HepG2 (cell line): ENCODE measurements around the gene BTD. TPM values are rescaled to one million over a fixed set of nuclear protein-coding genes. Genes with fewer than 3 reads are reported as not detected.

Experiments used
- ATAC-seq: fragments of 200-7000 bp; cut with Tn5 transposase; 3 replicates; pipeline ENCODE4 v1.9.1; 2020; ENCODE audit warnings: mild to moderate bottlenecking, moderate library complexity
- BruUV-seq: library from RNA; stranded (reverse); fragments of 400-500 nt; replicated peaks from 2 replicates; lab custom pipeline; 2021; lab: Mats Ljungman, UMichigan
- CTCF ChIA-PET: fragments of 300-600 bp; formaldehyde crosslinking; extraction: SDS; loops from one replicate; lab custom pipeline; 2021; ENCODE audit warnings: low total read pairs, inconsistent platforms, low intra/inter-chr PET ratio; lab: Yijun Ruan, JAX
- POLR2A ChIA-PET: fragments of 350-600 bp; sonication (Branson Sonifier 250); formaldehyde crosslinking; loops from one replicate; lab custom pipeline; 2020; ENCODE audit warnings: antibody characterized with exemption, inconsistent platforms; lab: Yijun Ruan, JAX
- DNase-seq: peaks from one replicate; pipeline ENCODE4 v3.0.0-alpha.2; 2015; ENCODE audit warnings: low spot score
- FAIRE-seq: peaks from 3 replicates; lab custom pipeline; 2011; peaks lifted over from hg19 to GRCh38; lab: Jason Lieb, UNC
- H2AFZ ChIP-seq: one replicate; pipeline ENCODE4 v1.6.1; 2011; ENCODE audit warnings: low read length, inconsistent platforms
- H3K27ac ChIP-seq: fragments of 300-600 bp; 3 replicates; pipeline ENCODE4 v1.8.0; 2011; ENCODE audit warnings: mixed run types, mild to moderate bottlenecking, mixed read lengths, low read length, inconsistent platforms; ENCODE audit not compliant: insufficient read depth; ENCODE audit errors: extremely low read length
- H3K27me3 ChIP-seq, 2 experiments: fragments of 200-600 bp in 1 of 2; 2 replicates in 1 of 2; 3 replicates in 1 of 2; pipeline versions ENCODE4 v1.6.0 to v1.8.0; 2011; ENCODE audit warnings: low read length in 2 of 2, mild to moderate bottlenecking in 2 of 2, moderate library complexity in 2 of 2, inconsistent platforms in 1 of 2; ENCODE audit not compliant: insufficient read depth in 2 of 2, control insufficient read depth in 1 of 2
- H3K36me3 ChIP-seq, 2 experiments: fragments of 200-600 bp in 1 of 2; replicated peaks in 1 of 2; 2 replicates in 1 of 2; 3 replicates in 1 of 2; pipeline versions ENCODE4 v1.5.1 to v1.8.0; 2011; ENCODE audit warnings: low read length in 2 of 2, inconsistent platforms in 1 of 2; ENCODE audit not compliant: insufficient read depth in 2 of 2, control insufficient read depth in 1 of 2
- H3K4me1 ChIP-seq: 2 replicates; pipeline ENCODE4 v1.5.1; 2012; ENCODE audit warnings: low read length, inconsistent platforms; ENCODE audit not compliant: insufficient read depth
- H3K4me2 ChIP-seq: 2 replicates; pipeline ENCODE4 v1.6.0; 2011; ENCODE audit warnings: low read depth, low read length, inconsistent platforms
- H3K4me3 ChIP-seq, 3 experiments: fragments of 200-600 bp in 1 of 3; sonication (generic), shearing (Covaris generic) in 1 of 3; replicated peaks in 1 of 3; 2 replicates each; pipeline ENCODE4 v1.5.1; 2011 to 2016; ENCODE audit warnings: low read length in 3 of 3, inconsistent platforms in 2 of 3, low read depth in 2 of 3, mild to moderate bottlenecking in 2 of 3, control low read depth in 1 of 3, mixed read lengths in 1 of 3; ENCODE audit not compliant: insufficient read depth in 1 of 3
- H3K79me2 ChIP-seq: one replicate; pipeline ENCODE4 v1.6.1; 2011; ENCODE audit warnings: low read length, inconsistent platforms; ENCODE audit not compliant: insufficient read depth
- H3K9ac ChIP-seq: 2 replicates; pipeline ENCODE4 v1.6.0; 2011; ENCODE audit warnings: mild to moderate bottlenecking, low read depth, low read length, inconsistent platforms; ENCODE audit not compliant: insufficient read depth
- H3K9me3 ChIP-seq: 2 replicates; pipeline ENCODE4 v1.5.1; 2012; ENCODE audit warnings: mild to moderate bottlenecking, low read length
- H4K20me1 ChIP-seq: 2 replicates; pipeline ENCODE4 v1.6.0; 2011; ENCODE audit warnings: inconsistent platforms, mild to moderate bottlenecking, low read length, moderate library complexity; ENCODE audit not compliant: insufficient read depth
- ARNTL ChIP-seq: sonication (generic); formaldehyde crosslinking; IDR thresholded peaks from 2 replicates; pipeline ENCODE4 v1.4.0; 2020; ENCODE audit warnings: mild to moderate bottlenecking, missing genetic modification reagents
- CHCHD3 ChIP-seq: sonication (generic); formaldehyde crosslinking; IDR thresholded peaks from 2 replicates; pipeline ENCODE4 v1.8.0; 2022; ENCODE audit warnings: mild to moderate bottlenecking, missing genetic modification reagents, moderate library complexity
- DZIP1 ChIP-seq: sonication (generic); formaldehyde crosslinking; IDR thresholded peaks from 2 replicates; pipeline ENCODE4 v1.5.0; 2020; ENCODE audit warnings: mild to moderate bottlenecking, missing genetic modification reagents
- GATA4 ChIP-seq: sonication (generic); IDR thresholded peaks from 2 replicates; pipeline ENCODE4 v1.6.1; 2016; ENCODE audit warnings: antibody characterized with exemption, low read depth, borderline replicate concordance
- GPN1 ChIP-seq: sonication (generic); formaldehyde crosslinking; IDR thresholded peaks from 2 replicates; pipeline ENCODE4 v1.5.1; 2020; ENCODE audit warnings: missing genetic modification reagents, borderline replicate concordance
- MAFF ChIP-seq: IDR thresholded peaks from 2 replicates; pipeline ENCODE4 v1.6.1; 2011; ENCODE audit warnings: low read depth, low read length, improper control_type of control experiment
- MAFK ChIP-seq, 2 experiments: IDR thresholded peaks in 1 of 2; conservative IDR thresholded peaks in 1 of 2; 2 replicates each; pipeline ENCODE4 v1.6.1; 2011; ENCODE audit warnings: improper control_type of control experiment in 2 of 2, low read length in 2 of 2
- NR2F2 ChIP-seq: IDR thresholded peaks from 2 replicates; pipeline ENCODE4 v1.6.1; 2012; ENCODE audit warnings: low read depth, inconsistent platforms, borderline replicate concordance
- PCBP1 ChIP-seq: fragments of 200-400 bp; formaldehyde crosslinking; IDR thresholded peaks from 2 replicates; pipeline ENCODE4 v1.6.1; 2017; ENCODE audit warnings: mild to moderate bottlenecking, low read depth, low read length, borderline replicate concordance
- TARDBP ChIP-seq: sonication (generic); formaldehyde crosslinking; IDR thresholded peaks from 2 replicates; pipeline ENCODE4 v1.8.0; 2022; ENCODE audit warnings: mild to moderate bottlenecking, missing genetic modification reagents
- TEAD3 ChIP-seq: optimal IDR thresholded peaks from 2 replicates; pipeline ENCODE3; 2016; ENCODE audit warnings: borderline replicate concordance
- ZKSCAN1 ChIP-seq: fragments of 150-350 bp; IDR thresholded peaks from 2 replicates; pipeline ENCODE4 v1.6.1; 2014; ENCODE audit warnings: low read length
- ZNF382 ChIP-seq: sonication (generic); formaldehyde crosslinking; IDR thresholded peaks from 2 replicates; pipeline ENCODE4 v1.5.0; 2020; ENCODE audit warnings: missing genetic modification reagents, mild to moderate bottlenecking, borderline replicate concordance
- ZNF878 ChIP-seq: sonication (generic); formaldehyde crosslinking; IDR thresholded peaks from 2 replicates; pipeline ENCODE4 v1.8.1; 2023; ENCODE audit warnings: mild to moderate bottlenecking, missing genetic modification reagents, moderate library complexity
- whole genome bisulfite sequencing: methylation state at CpG from one replicate; pipeline ENCODE4 v1.1.6; 2017; ENCODE audit warnings: low lambda C conversion rate; 5-methylcytosine and 5-hydroxymethylcytosine counted together
- in situ Hi-C: cut with HindIII; loops from 2 replicates; pipeline ENCODE4 v1.10.0; 2017; ENCODE audit warnings: low pct_unique_long_range_greater_than_20kb; ENCODE audit not compliant: extremely low pct_ligation_motif_present
- intact Hi-C: fragments of 100-400 bp; cut with micrococcal nuclease; formaldehyde crosslinking; loops from one replicate; pipeline ENCODE4 v1.10.0; 2022; ENCODE audit not compliant: unreplicated experiment
- polyA plus RNA-seq, 8 experiments: library from polyadenylated mRNA; depleted of rRNA in 3 of 8; stranded (reverse) in 7 of 8; unstranded in 1 of 8; fragments of >200 nt; fragmentation: Illumina TruSeq in 4 of 8; extraction: Trizol in 4 of 8; gene quantifications; 2 replicates each; pipeline versions ENCODE4 v1.2.1 to v1.2.3, GENCODE V29; 2011 to 2016; ENCODE audit warnings: low read depth in 4 of 8, missing spikeins in 1 of 8, mixed read lengths in 1 of 8; ENCODE audit not compliant: insufficient read depth in 1 of 8
- total RNA-seq, 5 experiments: library from RNA; depleted of rRNA; stranded (reverse); fragments of >200 nt; fragmentation: Illumina TruSeq; extraction: Trizol; gene quantifications; 2 replicates each; pipeline ENCODE4 v1.2.3, GENCODE V29; 2016; ENCODE audit warnings: low read depth in 1 of 5

BTD gene
- total and polyA plus RNA-seq, 2 of the 13 experiments (the other 11 are each of a cell fraction or from before 2014, with no cell fraction given), result 15.7 to 35.5 TPM

GRCh38 chr3:15581471-15582394, 19.8 kb upstream of the BTD start:
- Histone ChIP-seq H3K27me3 (no peaks in the 10 kb centered on the region), H3K36me3 (peaks cover 3 to 42% of the 10 kb centered on the region in 2 experiments; a peak in 4 of 5 replicates), H3K4me3 (no peak overlapping the region), H3K27ac (no peak overlapping the region), H3K9me3 (no peaks in the 10 kb centered on the region), H3K79me2 (no peaks in the 10 kb centered on the region), H3K9ac (no peak overlapping the region), H3K4me2 (no peak overlapping the region), H3K4me1 (no peaks in the 10 kb centered on the region), H2AFZ (no peak overlapping the region), H4K20me1 (no peaks in the 10 kb centered on the region)
- ATAC-seq, result no peak
- ChIA-PET POLR2A (no interaction called here), CTCF (no interaction called here)
- FAIRE-seq, result no peak
- no TSS peak for BruUV-seq
- 98% methylated on average over 3 of the region's 3 CpGs for WGBS
- intact Hi-C loops (no loop called here), in situ Hi-C loops (no loop called here)
- DNase-seq, result no peak
- TF ChIP-seq MAFK (conservative IDR thresholded peaks at IDR 0.05 in 1 of 2, IDR thresholded peaks at IDR 0.05 in 1 of 2; ENCODE audit: low read length in 2 of 2) (peak; percentile 62 to 77), MAFF (peak; percentile 61; the same call in 1 of the 2 replicates), GATA4 (no peak), ARNTL (CRISPR knock-in tag) (no peak), ZKSCAN1 (no peak)

- ChIA-PET CTCF (no interaction called here), POLR2A (no interaction called here)
- H4K20me1 ChIP-seq, result no peaks in the 10 kb centered on the region
- in situ Hi-C loops, result no loop called here
- ATAC-seq (no peak), DNase-seq (no peak), FAIRE-seq (no peak)
- H3K79me2 ChIP-seq, result no peaks in the 10 kb centered on the region
- no TSS peak for BruUV-seq
- H3K9me3 ChIP-seq, result no peaks in the 10 kb centered on the region
- H3K4me2 ChIP-seq, result no peak overlapping the region
- intact Hi-C loops, result no loop called here
- H3K27ac ChIP-seq, result no peak overlapping the region
- H3K9ac ChIP-seq, result no peak overlapping the region
- no peaks in the 10 kb centered on the region for H3K4me1 ChIP-seq
- no peak overlapping the region for H3K4me3 ChIP-seq
- WGBS, result 96% methylated on average over 6 of the region's 6 CpGs
- H3K27me3 ChIP-seq, result no peaks in the 10 kb centered on the region
- H3K36me3 ChIP-seq, result peaks cover 0 to 44% of the 10 kb centered on the region in 2 experiments
- no peak overlapping the region for H2AFZ ChIP-seq
- no peak for TF ChIP-seq ZNF878 (CRISPR knock-in tag)
- no peak for TF ChIP-seq PCBP1
- no peak for TF ChIP-seq TARDBP
- no peak for TF ChIP-seq ZNF382
- no peak for TF ChIP-seq CHCHD3 (CRISPR knock-in tag)
- TF ChIP-seq GPN1 (CRISPR knock-in tag), result no peak
- TF ChIP-seq DZIP1 (CRISPR knock-in tag), result no peak
- no peak for TF ChIP-seq NR2F2
- TF ChIP-seq TEAD3 (CRISPR knock-in tag), result no peak
Observed at GRCh38 chr3:15585111-15585845, 16.3 kb upstream of the BTD start.
